Measurements from ENCODE around the gene POLRMT.

GRCh38 chr19:645912-646778, 12.8 kb upstream of the POLRMT start:
- TF ChIP-seq CTCF (IDR thresholded peaks at IDR 0.05) (no peak), POLR2A (IDR thresholded peaks at IDR 0.05) (no peak)
